ENCODE data around the gene PIP4K2C.

The PIP4K2C gene

DNA sequence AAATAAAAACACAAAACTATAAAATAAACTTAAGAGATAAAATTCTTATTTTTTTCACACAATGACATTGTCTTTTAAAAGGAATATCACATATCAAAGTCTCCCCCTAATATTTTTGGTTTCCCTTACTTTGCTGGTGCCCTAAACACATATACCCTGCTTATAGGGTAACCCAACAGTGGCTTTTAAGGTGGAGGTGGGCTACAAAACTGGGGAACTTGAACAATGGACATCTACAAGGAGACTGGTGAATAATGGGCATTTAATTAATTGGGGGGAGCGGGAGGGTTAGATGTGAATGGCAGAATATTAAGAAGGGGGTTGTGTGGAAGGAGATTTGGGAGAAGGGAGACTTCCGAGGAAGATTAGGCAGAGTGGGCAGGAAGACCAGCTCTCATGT, 32.4 kb downstream of the PIP4K2C start:
- DNase-seq (ENCODE audit: extremely low read depth, low read depth) = no peak
- TF ChIP-seq, protein P1, sequence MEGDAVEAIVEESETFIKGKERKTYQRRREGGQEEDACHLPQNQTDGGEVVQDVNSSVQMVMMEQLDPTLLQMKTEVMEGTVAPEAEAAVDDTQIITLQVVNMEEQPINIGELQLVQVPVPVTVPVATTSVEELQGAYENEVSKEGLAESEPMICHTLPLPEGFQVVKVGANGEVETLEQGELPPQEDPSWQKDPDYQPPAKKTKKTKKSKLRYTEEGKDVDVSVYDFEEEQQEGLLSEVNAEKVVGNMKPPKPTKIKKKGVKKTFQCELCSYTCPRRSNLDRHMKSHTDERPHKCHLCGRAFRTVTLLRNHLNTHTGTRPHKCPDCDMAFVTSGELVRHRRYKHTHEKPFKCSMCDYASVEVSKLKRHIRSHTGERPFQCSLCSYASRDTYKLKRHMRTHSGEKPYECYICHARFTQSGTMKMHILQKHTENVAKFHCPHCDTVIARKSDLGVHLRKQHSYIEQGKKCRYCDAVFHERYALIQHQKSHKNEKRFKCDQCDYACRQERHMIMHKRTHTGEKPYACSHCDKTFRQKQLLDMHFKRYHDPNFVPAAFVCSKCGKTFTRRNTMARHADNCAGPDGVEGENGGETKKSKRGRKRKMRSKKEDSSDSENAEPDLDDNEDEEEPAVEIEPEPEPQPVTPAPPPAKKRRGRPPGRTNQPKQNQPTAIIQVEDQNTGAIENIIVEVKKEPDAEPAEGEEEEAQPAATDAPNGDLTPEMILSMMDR (IDR thresholded peaks at IDR 0.05; ENCODE audit: low read depth, low read length, missing control alignments) = no peak
- H3K4me3 ChIP-seq (replicated peaks; ENCODE audit: low read depth, low read length) = no peak overlapping the region

GRCh38 chr12:57623811-57624390, 32.9 kb downstream of the PIP4K2C start:
- H3K4me3 ChIP-seq (replicated peaks; ENCODE audit: low read depth, low read length) = no peak overlapping the region
- DNase-seq (ENCODE audit: extremely low read depth, low read depth) = no peak
- TF ChIP-seq, protein P1 (IDR thresholded peaks at IDR 0.05; ENCODE audit: low read depth, low read length, missing control alignments) = no peak

DNA sequence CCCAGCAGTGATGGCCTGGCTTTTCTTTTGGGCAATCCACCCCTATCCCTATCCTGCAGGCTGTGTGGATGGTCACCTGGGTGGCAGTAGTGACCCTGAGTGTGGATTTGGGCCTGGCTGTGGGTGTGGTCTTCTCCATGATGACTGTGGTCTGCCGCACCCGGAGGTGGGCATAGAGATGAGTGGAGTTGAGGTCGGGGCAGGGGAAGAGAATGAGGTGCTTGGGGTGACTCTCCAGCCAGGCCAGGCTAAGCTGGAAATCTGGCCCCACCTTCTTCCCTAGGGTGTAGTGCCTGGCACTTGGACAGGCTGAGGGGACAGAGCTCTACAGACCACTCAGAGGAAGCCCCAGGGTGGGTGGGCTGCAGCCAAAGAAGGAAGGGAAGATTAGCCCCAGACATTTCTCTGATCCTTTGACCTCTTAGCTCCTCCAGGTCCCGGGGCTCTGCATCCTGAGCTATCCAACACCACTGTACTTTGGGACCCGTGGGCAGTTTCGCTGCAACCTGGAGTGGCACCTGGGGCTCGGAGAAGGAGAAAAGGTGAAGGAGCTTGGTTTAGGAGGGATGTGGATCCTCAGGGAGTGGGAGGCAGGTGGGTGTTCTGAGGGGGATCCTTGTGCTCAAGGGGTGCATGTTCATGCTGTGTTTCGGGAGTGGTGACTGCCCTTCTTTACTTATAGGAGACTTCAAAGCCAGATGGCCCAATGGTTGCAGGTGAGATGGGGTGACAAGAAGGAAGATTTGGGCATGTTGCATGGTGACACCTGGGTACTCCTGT, 33.6 kb downstream of the PIP4K2C start:
- no peak for DNase-seq (ENCODE audit: extremely low read depth, low read depth)
- H3K4me3 ChIP-seq (replicated peaks; ENCODE audit: low read depth, low read length) = no peak overlapping the region
- TF ChIP-seq, protein P1 (IDR thresholded peaks at IDR 0.05; ENCODE audit: low read depth, low read length, missing control alignments) = no peak

DNA sequence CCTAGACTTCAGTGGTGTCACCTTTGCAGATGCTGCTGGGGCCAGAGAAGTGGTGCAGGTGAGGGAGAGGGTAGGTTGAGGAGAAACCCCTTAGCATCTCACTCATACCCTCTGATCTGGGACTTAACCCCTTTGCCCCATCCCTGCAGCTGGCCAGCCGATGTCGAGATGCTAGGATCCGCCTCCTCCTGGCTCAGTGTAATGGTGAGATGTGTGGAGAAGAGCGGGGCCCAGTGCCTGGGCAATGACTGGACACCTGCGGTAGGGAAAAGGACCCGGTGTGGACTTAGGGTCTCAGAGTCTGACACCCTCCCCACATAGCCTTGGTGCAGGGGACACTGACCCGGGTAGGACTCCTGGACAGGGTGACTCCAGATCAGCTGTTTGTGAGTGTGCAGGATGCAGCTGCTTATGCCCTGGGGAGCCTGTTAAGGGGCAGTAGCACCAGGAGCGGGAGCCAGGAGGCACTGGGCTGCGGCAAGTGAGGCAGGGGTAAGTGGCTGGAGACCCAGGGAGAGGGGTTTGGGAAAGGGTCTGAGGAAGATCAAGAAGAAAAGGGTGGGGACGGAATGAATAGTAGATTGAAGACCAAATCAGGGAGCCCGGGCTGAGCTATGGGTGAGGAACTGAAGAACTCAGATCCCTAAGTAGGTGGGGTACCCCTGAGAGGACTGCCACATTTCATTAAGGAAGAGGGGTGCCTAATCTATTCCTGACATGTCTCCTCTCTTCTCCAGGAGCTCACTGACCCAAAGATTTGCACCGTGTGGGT, 34.5 kb downstream of the PIP4K2C start:
- no peak overlapping the region for H3K4me3 ChIP-seq (replicated peaks; ENCODE audit: low read depth, low read length)
- no peak for DNase-seq (ENCODE audit: extremely low read depth, low read depth)
- TF ChIP-seq, protein P1 (IDR thresholded peaks at IDR 0.05; ENCODE audit: low read depth, low read length, missing control alignments) = no peak

GRCh38 chr12:57626111-57626920, 35.3 kb downstream of the PIP4K2C start:
- H3K4me3 ChIP-seq (replicated peaks; ENCODE audit: low read depth, low read length) = no peak overlapping the region
- TF ChIP-seq, protein P1 (IDR thresholded peaks at IDR 0.05; ENCODE audit: low read depth, low read length, missing control alignments) = no peak
- no peak for DNase-seq (ENCODE audit: extremely low read depth, low read depth)

DNA sequence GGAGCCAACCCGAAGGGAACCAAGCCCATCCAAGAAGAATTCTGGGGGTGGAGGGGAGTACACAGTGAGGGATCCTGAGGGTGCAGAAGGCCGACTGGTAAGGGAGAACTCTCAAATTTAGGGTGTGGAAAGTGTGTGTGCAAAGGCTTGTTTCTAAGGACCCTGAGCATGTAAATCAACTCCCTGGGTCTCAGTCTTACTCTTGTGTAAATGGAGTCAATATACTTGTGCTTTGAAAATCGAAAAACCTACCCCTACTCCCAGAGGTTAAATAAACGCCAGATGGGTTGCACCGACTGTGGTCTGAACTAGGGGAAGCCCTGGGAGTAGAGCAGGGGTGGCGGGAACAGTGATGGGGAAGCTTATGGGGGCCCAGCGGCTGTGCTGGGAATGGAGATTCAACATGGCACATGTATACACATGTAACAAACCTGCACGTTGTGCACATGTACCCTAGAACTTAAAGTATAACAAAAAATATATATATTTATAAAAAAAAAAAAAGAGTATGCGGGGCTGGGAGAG, 36.0 kb downstream of the PIP4K2C start:
- H3K4me3 ChIP-seq (replicated peaks; ENCODE audit: low read depth, low read length) = no peak overlapping the region
- DNase-seq (ENCODE audit: extremely low read depth, low read depth) = no peak
- TF ChIP-seq, protein P1 (IDR thresholded peaks at IDR 0.05; ENCODE audit: low read depth, low read length, missing control alignments) = no peak
